Measurements from ENCODE around the gene DCLK1. TPM values are rescaled to one million over a fixed set of nuclear protein-coding genes. Genes with fewer than 3 reads are reported as not detected.

Gene DCLK1
- total RNA-seq, 1 donor from 2014 or later = 55.5 TPM

DNA sequence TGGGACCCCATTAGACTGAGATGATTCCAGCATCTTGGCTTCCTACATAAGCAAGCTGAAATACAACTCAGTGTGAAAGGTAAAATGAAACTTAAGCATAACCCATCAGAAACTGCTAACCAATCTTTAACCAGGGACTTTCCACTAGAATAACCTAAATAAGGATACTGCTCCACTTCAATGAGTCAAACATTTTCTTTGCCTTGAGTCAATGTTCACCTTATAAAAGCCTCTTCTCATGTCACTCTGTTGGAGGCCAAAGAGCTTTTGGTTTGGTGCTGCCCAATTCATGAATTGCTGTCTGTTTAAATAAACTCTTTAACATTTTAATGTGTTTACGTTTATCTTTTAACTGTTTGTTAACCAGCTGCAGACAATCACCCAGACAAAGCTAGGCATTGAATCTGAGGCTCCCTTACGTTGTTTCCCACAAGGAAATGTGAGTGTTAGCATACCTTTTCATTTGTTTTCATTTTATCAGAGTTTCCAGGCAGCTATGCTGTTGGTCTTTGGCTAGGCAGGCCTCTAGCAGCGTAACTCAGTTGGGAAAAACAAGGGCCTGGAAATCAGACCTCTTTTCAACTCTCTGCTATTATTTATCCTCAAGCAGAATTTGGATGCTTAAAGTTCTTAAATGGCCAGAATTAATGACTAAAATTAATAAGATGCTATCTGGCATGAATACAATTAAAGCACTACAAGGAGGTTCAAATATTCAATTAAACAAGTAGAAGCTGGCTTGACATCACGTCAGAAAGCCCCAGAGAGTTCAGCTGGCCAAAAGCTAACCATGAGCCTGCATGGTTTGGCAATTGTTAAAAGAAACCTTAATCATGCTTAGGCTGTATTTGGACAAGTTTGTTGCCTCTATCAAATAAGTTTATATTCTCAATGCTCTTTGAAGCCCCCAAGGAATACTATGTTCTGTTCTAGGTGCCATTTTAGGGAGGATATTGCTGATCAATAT, 200.2 kb downstream of the DCLK1 start:
- intact Hi-C loops (cut with DNase I) = no loop called here
- DNase-seq (ENCODE audit: low spot score) (no peak), ATAC-seq (peak; percentile 56)

DNA sequence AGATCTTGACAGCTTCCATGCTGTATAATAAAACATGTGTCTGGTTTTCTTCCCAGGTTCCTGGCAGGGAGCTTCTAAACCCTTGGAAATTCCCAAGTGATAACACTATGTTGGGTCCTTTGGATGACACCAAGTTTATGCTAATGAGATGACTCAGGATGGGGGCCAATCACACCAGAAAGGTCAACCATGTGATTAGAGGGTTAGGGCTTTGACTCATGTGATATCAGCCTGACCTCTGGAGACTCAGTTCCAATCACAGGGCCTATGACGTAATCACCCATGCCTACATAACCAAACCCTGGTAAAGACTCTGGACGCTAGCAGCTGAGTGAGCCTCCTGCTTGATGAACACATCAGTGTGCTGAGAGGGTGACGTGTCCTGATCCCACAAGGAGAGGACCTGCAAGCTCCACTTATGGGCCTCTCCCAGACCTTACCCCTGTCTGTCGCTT, 203.6 kb downstream of the DCLK1 start:
- ATAC-seq = peak; percentile 77
- no peak for DNase-seq (ENCODE audit: low spot score)
- intact Hi-C loops (cut with DNase I) = no loop called here

DNA sequence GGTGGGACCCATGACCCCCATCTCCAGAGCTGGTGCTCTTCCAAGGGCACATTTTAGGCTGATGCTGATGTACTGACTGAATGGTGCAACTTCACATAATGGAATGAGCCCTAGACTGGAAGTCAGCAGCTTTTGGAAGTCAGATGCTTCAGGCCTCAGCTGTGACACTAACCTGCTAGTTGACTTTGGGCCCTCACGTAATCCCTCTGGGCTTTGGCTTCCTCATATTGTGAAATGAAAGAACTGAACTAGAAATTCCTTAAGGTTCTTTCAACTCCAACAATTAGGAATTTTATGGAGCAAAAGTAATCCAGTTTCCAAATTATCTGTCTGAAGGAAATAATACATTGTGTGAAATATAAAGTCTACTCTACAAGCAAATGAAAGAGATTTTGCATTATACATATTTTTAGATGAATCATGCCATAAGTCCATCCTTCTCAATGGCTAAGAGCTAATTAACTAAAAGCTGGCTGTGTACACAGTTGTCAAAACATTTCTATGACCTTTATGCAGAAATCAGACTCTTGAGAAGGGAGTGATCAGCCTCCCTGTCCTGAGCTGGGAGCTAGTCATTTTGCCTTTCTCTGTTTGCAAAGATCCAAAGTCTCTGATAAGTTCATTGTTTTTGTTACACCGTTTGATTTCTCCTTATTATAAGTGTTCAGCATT, 204.2 kb downstream of the DCLK1 start:
- DNase-seq (ENCODE audit: low spot score) (no peak), ATAC-seq (peak; percentile 86)
- intact Hi-C loops (cut with DNase I) = no loop called here

DNA sequence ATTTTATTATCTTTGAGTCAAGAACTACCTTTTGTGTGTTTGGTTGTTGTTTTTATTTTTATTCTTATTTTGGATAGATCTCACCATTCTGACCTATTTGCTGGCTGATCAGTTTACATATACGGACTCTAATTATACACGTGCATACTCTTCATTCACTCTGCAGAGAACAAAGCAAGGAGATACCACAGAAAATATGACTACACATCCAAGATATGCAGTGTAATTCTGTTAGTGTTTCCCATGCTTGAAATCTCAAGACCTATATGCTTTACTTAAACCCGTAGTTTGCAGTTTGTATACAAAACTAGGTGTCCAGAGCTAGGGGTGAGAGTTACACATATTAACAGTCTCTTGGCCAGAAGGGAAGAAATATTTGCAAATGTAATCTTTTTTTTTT, 205.5 kb downstream of the DCLK1 start:
- ATAC-seq = no peak
- intact Hi-C loops (cut with DNase I) = no loop called here
- no peak for DNase-seq (ENCODE audit: low spot score)

DNA sequence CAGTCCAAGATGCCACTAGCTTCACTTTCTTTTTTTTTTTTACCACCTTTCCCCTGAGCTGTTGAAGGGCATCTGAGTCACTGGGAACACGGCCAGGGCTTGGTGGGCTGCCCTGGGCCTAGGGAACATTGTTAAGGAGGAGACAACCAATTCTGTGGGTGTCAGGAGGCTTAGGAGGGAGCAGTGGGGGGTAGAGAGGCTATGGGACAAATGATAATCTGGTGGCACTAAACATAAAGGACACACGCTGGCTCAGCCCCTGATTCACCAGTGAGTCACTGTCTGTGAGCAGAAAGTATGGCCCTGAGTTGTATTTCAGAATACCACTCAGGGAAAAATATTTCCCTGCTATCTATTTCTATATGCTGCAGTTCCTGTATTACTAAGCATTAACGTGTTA, 207.8 kb downstream of the DCLK1 start:
- DNase-seq (ENCODE audit: low spot score) (no peak), ATAC-seq (no peak)
- intact Hi-C loops (cut with DNase I) = no loop called here

DNA sequence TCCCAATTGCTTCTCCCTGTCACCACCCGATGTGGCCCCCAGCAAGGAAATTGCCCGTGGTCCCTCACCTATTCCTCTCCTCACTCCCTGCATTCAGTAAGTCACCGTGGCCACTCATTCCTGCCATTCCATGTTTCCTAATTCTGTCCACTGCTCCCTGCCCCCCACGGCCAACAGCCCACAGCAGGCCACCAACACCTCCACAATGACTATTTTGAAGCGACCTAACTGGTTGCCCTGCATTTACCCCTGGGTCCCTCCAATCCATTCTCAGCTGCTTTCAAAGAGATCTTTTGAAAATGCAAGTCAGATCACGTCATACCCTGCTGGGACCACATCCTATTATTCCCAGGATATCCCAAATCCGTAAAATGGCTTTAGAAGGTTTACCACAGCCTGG, 210.4 kb downstream of the DCLK1 start:
- intact Hi-C loops (cut with DNase I) = no loop called here
- ATAC-seq (no peak), DNase-seq (ENCODE audit: low spot score) (no peak)

DNA sequence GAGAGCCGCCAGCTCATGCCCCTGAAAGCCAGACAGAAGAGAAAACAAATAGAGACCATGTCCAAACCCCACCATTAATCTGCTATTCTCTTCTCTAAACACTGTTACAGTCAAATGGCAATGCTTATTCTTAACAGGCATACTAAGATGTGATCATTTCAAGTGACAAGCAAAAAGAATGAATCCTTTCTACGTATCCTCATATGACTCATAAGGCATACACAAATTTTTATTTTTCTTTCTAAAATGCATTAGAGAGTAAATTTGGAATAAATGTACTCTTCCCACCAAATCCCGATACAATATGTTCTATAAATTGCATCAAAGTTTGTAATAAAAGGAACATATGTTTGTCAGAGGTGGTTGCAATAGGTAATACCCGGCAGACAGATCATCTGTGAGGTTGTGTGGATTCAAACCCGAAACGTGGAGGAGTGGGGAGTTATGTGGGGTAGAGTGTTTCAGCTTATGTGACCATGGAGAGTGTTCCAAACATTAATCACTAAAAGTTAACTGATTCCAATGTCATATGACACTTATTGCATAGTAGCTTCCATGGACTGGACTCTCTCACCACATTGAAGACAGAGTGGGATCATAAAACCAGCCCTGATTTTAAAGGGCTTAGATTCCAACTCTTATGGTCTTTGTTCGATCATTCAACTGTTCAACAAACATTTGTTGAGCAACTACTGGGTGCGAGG, 213.1 kb downstream of the DCLK1 start:
- intact Hi-C loops (cut with DNase I) = no loop called here
- ATAC-seq = peak; percentile 42
- DNase-seq (ENCODE audit: low spot score) = no peak

DNA sequence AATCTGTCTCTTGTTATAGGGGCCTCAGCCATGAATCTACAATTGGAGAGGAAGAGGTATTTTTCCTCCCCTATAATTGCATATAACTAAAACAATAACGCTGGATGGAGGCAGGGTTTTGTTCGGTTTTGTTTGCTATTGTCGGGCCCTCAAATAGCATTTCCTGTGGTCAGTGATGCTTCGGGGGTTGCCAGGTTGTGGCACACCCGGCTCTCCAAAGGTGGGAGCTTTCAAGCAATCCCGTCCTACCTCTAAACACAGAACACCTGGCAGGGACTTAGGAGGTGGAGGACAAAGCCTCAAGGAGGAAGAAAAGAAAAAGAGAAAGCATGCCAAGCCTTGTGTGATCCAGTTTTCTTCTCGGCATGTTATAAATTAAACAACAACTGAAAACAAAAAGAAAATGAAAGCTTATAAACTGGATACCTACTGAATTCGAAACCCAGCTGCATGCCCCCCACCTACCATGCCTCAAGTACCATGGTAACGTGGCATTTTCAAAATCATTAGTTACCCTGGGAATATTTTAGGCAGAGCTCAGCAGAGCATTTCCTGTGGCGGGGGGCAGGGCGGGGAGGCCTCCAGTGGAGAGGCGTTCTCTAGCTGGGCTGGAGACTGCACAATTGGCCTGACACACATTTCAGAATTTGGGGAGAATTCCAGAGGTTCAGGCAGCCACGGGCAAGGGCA, 213.8 kb downstream of the DCLK1 start:
- DNase-seq (ENCODE audit: low spot score) = no peak
- intact Hi-C loops (cut with DNase I) = no loop called here
- ATAC-seq = no peak

DNA sequence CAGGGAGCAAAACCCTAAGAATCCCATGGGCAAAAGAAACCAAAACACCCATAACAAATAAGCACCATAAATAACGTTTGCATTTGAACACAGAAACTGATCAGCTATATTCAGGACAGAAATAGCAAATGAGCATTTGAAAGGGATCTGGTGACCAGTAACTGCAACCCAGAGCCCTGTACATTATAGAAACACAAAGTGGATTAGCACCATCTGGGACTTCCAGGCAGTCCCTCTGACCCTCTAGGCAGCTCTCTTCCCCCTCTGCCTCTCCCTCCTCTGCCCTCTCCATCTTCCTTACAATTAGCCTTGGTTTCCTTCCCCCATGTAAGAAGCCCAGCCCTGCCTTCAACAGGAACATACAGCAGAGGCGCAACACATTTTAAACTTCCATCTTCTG, 215.0 kb downstream of the DCLK1 start:
- ATAC-seq = no peak
- intact Hi-C loops (cut with DNase I) = no loop called here

DNA sequence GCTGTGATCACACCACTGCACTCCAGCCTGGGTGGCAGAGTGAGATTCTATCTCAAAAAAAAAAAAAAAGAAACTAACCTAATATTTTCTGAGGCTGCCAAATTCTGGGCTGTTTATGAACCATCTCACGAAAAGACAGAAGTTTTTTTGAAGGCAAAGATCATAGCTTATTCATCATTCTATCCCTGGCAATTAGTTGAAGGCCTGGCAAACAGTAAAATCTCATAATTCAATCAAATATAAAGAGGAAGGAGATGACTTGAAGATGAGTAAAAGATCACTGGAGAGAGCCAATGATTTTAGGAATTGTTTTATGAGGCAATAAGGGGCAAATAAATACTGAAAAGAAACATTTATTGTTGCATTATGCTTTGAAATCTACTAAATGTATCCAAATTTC, 216.5 kb downstream of the DCLK1 start:
- ATAC-seq (no peak), DNase-seq (ENCODE audit: low spot score) (no peak)
- intact Hi-C loops (cut with DNase I) = no loop called here

More for the DNA sequence above, 215.0 kb downstream of the DCLK1 start:
- no peak for DNase-seq (ENCODE audit: low spot score)

DNA sequence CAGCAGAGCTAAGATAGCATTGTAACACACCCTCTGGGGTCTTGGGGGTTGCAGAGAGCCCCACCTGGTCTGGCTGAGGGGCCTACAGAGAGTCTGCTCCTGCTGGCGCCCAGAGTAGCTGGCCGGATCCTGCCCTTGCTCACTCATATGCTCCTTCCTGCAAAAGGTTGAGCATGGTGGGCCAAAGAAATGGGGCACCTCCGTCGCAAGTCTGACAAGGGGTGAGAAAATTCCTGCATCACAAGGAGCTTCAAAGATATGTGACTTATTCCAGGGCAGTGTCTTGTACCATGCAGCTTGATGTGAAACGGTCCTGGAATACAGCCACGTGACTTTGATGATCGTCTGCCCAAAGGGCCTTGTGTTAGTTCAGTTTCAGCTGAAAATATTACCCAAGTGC, 218.3 kb downstream of the DCLK1 start:
- intact Hi-C loops (cut with DNase I) = no loop called here
- ATAC-seq (no peak), DNase-seq (ENCODE audit: low spot score) (no peak)

DNA sequence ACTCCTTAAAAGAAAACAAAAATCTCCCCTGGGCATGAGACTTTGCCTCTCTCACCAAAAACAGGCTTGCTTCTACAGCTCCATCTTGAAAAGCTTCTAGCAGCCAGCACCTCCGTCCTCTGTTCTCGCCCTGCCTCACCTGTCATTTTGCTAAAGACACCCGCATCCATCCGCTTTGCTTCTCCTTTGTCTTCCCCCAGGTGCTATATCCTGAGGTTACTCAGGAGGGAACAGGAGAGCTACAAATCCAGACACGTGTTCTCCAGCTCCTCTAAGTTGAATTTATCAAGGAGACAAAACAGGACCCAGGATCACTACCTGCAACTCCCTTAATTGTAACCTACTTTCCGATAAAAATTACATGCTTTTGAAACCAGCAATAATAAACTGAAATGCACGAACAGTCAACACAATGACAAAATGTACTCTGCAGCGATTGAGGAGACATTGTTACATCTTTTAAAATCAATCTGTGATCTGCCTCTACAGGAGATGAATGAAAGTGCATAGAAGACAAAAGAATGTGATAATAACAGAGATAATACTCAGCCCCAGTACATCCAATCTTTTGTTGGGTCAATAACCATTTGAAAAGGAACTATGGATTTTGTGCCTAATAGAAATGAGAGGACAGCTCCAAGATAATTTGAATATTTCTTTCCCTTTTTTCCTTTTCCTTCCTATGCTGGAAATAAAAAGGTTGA, 221.2 kb downstream of the DCLK1 start:
- DNase-seq (ENCODE audit: low spot score) = no peak
- intact Hi-C loops (cut with DNase I) = no loop called here
- ATAC-seq = no peak

DNA sequence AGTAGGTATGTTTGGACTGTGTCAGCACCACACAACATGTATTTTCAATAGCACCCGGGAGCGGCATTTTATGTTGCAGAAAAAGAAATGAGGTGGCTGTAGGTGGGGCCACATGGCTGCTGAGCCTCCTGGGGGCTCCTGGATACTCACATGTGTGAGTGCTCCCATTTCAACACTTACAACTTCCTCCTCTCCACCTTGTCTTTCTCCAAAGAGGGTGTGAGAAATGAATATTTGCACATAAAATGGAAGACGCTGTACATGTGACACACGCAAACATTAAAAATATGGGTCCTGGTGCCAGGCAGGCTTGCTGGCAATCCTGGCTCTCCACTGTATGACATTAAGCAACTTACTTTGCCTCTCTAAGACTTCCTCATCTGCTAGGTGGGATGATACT, 222.1 kb downstream of the DCLK1 start:
- ATAC-seq (no peak), DNase-seq (ENCODE audit: low spot score) (no peak)
- intact Hi-C loops (cut with DNase I) = no loop called here

DNA sequence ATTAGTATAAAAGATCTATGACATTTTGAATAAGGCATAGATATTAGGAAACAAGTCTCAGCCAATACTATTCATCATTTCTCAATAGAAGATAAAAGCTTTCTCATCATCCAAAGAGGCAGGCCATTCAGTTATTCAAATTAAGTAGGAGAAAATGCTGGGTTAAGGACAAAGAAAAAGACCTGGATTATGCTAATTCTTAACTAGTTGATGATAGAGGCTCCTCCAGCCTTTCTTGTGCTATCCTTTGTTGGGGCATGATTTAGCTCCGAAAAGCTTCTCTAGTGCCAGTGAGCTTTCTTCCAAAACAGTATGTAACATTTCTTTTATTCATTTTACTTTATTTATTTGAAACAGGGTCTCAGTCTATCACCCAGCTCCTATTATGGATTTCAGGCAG, 223.0 kb downstream of the DCLK1 start:
- DNase-seq (ENCODE audit: low spot score) (no peak), ATAC-seq (no peak)

DNA sequence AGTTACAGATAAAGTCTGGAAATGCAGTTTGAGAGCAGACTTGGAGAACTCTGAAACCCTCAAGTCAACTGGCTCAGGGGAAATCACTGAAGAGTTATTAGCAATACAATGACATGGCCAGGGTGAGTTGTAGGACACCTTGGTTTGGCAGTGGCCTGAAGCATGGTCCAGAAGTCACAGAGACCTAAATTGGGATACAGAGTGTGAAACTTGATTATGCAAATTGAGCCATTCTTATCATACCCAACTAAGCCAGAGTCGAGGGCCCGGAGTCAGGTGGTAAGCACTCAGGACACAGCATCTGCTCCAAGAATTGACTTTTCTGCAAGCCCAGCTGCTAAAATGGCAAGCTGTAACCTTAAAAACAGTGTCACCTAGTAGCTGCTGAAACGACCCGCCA, 224.5 kb downstream of the DCLK1 start:
- DNase-seq (ENCODE audit: low spot score) (no peak), ATAC-seq (no peak)
- intact Hi-C loops (cut with DNase I) = no loop called here

More for the DNA sequence above, 223.0 kb downstream of the DCLK1 start:
- intact Hi-C loops (cut with DNase I) = no loop called here

DNA sequence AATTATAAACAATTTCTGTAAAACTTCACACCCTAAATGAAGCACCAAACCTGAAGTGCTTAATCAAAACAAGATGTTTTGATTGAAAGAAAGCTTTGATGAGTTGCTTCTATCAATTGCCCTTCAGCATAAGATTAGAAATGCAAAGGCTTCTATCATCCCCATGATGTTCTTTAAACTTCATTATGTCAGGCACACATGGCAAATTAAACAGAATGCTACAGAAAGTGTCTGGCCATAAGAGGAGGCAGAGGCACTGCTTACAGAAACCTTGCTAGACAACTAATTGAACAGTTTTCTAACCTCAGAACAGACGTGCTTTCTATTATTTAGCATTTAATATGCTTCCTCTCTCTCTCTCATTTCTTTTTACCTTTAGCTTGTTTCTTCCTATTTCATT, 228.1 kb downstream of the DCLK1 start:
- DNase-seq (ENCODE audit: low spot score) (no peak), ATAC-seq (no peak)
- intact Hi-C loops (cut with DNase I) = no loop called here

DNA sequence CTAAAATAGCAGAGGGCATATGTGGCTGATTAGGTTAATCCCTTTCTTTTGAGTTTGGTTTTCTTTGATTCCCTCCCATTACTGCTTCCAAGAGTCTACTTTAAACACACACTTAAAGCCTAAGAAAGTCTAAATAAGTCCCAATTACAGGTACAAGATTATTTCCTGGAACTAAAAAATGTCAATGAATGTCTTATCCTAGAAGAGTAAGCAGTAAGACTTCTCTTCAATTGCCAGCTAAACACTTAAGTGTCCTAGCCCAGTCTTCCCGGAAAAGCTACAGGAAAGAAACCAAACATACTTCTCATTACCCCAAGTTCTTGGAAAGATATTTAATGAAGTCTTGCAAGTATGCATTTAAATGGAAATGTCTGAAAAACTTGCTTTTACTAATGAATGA, 233.1 kb downstream of the DCLK1 start:
- ATAC-seq = no peak
- DNase-seq (ENCODE audit: low spot score) = no peak
- intact Hi-C loops (cut with DNase I) = no loop called here

DNA sequence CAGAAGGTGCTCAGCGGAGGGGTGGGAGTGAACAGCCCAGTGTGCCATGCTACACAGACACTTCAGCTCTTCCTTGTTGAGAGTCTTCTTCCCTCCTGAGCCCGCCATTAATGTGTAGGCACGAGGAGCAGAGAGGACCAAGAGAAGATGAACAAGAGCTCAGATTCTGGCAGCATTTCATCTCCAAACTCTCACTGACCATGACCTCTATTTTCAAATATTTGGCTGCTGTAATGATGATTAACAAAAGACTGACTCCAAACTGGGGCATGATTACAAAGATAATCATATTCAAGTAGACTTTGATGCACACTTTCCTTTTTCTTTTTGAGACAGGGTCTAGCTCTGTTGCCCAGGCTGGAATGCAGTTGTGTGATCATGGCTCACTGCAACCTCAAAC, 236.5 kb downstream of the DCLK1 start:
- DNase-seq (ENCODE audit: low spot score) (no peak), ATAC-seq (no peak)
- intact Hi-C loops (cut with DNase I) = no loop called here
